ENCODE measurements around the gene FGF12. TPM values are rescaled to one million over a fixed set of nuclear protein-coding genes. Genes with fewer than 3 reads are reported as not detected.

Gene FGF12
- total RNA-seq, 1 experiment from 2014 or later = 0.51 TPM

- H3K27me3 ChIP-seq (ENCODE audit: control insufficient read depth, insufficient read depth, low read length) = no peaks in the 10 kb centered on the region
- no peaks in the 10 kb centered on the region for H3K9me3 ChIP-seq (ENCODE audit: control insufficient read depth, insufficient read depth, low read depth, low read length)
- no peaks in the 10 kb centered on the region for H3K36me3 ChIP-seq (ENCODE audit: control insufficient read depth, insufficient read depth, low read length)
- no peak overlapping the region for H3K4me3 ChIP-seq (ENCODE audit: low read depth in 2 of 2, low read length in 2 of 2)
- intact Hi-C loops (cut with micrococcal nuclease; ENCODE audit: unreplicated experiment) (no loop called here), in situ Hi-C loops (cut with HindIII; ENCODE audit: low pct_unique_long_range_greater_than_20kb, low sequenced_read_pairs) (no loop called here)
- ATAC-seq = no peak
- no peaks in the 10 kb centered on the region for H3K4me1 ChIP-seq (ENCODE audit: control insufficient read depth, insufficient read depth, low read length)
- no peak overlapping the region for H3K27ac ChIP-seq (ENCODE audit: low read length)
- BruUV-seq (replicated peaks) = no TSS peak
- POLR2A ChIA-PET = no interaction called here
- TF ChIP-seq POLR2AphosphoS5 (IDR thresholded peaks at IDR 0.05; ENCODE audit: low read depth, low read length) = no peak
- TF ChIP-seq CTCF (IDR thresholded peaks at IDR 0.05) = no peak
- no peak for TF ChIP-seq SIN3A (IDR thresholded peaks at IDR 0.05; ENCODE audit: borderline replicate concordance, insufficient read depth, low read depth, low read length)
- no peak for TF ChIP-seq TCF7L2 (IDR thresholded peaks at IDR 0.05; ENCODE audit: low read depth, low read length)
- no peak for TF ChIP-seq REST (IDR thresholded peaks at IDR 0.05; ENCODE audit: insufficient read depth in 1 of 2, low read depth in 2 of 2, low read length in 1 of 2)
- no peak for DNase-seq (ENCODE audit: low read depth, low spot score)
- CTCF ChIA-PET = no interaction called here
Measured at GRCh38 chr3:192417559-192418055, 309.7 kb downstream of the FGF12 start.

GRCh38 chr3:192417017-192417416 is 310.3 kb downstream of the FGF12 start:
- H3K36me3 ChIP-seq (ENCODE audit: control insufficient read depth, insufficient read depth, low read length) = no peaks in the 10 kb centered on the region
- ChIA-PET POLR2A (no interaction called here), CTCF (no interaction called here)
- no peak overlapping the region for H3K4me3 ChIP-seq (ENCODE audit: low read depth in 2 of 2, low read length in 2 of 2)
- no peaks in the 10 kb centered on the region for H3K27me3 ChIP-seq (ENCODE audit: control insufficient read depth, insufficient read depth, low read length)
- H3K9me3 ChIP-seq (ENCODE audit: control insufficient read depth, insufficient read depth, low read depth, low read length) = no peaks in the 10 kb centered on the region
- TF ChIP-seq SIN3A (IDR thresholded peaks at IDR 0.05; ENCODE audit: borderline replicate concordance, insufficient read depth, low read depth, low read length) = no peak
- TF ChIP-seq CTCF (IDR thresholded peaks at IDR 0.05) = no peak
- no peak for TF ChIP-seq TCF7L2 (IDR thresholded peaks at IDR 0.05; ENCODE audit: low read depth, low read length)
- no peak for TF ChIP-seq POLR2AphosphoS5 (IDR thresholded peaks at IDR 0.05; ENCODE audit: low read depth, low read length)
- no peak for TF ChIP-seq REST (IDR thresholded peaks at IDR 0.05; ENCODE audit: insufficient read depth in 1 of 2, low read depth in 2 of 2, low read length in 1 of 2)
- intact Hi-C loops (cut with micrococcal nuclease; ENCODE audit: unreplicated experiment) = no loop called here
- no peak overlapping the region for H3K27ac ChIP-seq (ENCODE audit: low read length)
- no peak for ATAC-seq
- in situ Hi-C loops (cut with HindIII; ENCODE audit: low pct_unique_long_range_greater_than_20kb, low sequenced_read_pairs) = no loop called here
- no peak for DNase-seq (ENCODE audit: low read depth, low spot score)
- no TSS peak for BruUV-seq (replicated peaks)
- no peaks in the 10 kb centered on the region for H3K4me1 ChIP-seq (ENCODE audit: control insufficient read depth, insufficient read depth, low read length)

Data from Panc1 (cell line).